Stomach smooth muscle (tissue), 2 donors: ENCODE data around the gene TNS2.
A peak's percentile ranks its signal among the peaks of the same experiment; 100 is the strongest.

Experiments used
- H3K27ac ChIP-seq: one replicate; pipeline ENCODE4 v1.7.0; 2013; ENCODE audit warnings: mild to moderate bottlenecking, low read length, inconsistent platforms
- H3K27me3 ChIP-seq, 2 donors: one replicate each; pipeline ENCODE4 v1.7.0; 2013; ENCODE audit warnings: low read length in 2 of 2; ENCODE audit not compliant: insufficient read depth in 2 of 2, control insufficient read depth in 1 of 2
- H3K36me3 ChIP-seq, 2 donors: one replicate each; pipeline ENCODE4 v1.7.0; 2013; ENCODE audit warnings: low read length in 2 of 2; ENCODE audit not compliant: control insufficient read depth in 2 of 2, insufficient read depth in 2 of 2
- H3K4me1 ChIP-seq: one replicate; pipeline ENCODE4 v1.7.0; 2013; ENCODE audit warnings: low read length; ENCODE audit not compliant: control insufficient read depth, insufficient read depth
- H3K4me3 ChIP-seq, 2 donors: one replicate each; pipeline ENCODE4 v1.7.0; 2013; ENCODE audit warnings: low read length in 2 of 2
- H3K9ac ChIP-seq, 2 donors: one replicate each; pipeline ENCODE4 v1.7.0; 2013; ENCODE audit warnings: low read length in 2 of 2, mild to moderate bottlenecking in 1 of 2
- H3K9me3 ChIP-seq, 2 donors: one replicate each; pipeline ENCODE4 v1.7.0; 2013; ENCODE audit warnings: low read length in 2 of 2; ENCODE audit not compliant: control insufficient read depth in 2 of 2
- donor health status: healthy.
- donor health status: Pancreatic carcinoma.

Gene TNS2

DNA sequence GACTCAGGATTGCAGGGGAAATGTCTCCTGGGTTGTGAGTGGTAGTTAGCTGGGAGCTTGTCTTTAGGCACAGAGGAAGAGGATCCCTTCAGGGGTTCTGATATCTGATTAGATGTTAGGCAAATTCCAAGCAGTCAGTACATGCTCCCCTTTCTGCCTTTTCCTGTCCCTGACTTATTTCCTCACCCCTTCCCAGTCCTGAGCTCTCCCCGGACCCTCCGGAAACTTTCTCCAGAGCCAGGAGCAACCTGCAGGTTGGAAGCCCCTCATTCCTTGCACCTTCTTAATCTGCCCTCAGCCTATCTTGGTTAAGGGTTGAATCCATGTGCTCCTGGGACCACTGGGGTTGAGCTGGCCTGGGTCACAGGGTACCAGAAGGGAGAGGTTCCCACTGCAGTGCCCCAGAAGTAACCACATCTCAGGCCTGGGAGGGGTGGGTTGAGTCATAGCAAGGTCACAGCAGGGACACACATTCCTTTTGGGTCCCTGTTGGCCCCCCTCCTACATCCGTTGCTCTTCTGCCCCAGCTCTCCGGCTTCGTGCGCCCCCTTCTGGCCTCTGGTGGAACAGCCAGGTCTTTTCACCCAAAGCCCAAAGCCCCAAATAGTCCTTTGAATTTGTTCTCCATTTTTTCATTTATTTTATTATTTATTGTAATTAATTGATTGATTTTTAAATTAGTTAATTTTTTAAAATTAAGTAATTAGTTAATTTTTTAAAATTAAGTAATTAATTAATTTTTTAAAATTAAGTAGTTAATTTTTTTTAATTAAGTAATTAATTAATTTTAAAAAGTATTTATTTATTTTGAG is 49.4 kb downstream of the TNS2 start:
- peaks cover 0 to 5% of the 10 kb centered on the region in 2 donors for H3K36me3 ChIP-seq
- peak overlapping the region; percentile 80 for H3K27ac ChIP-seq
- peak overlapping the region; percentile 58 to 62 for H3K9ac ChIP-seq
- H3K9me3 ChIP-seq, result no peaks in the 10 kb centered on the region
- no peaks in the 10 kb centered on the region for H3K27me3 ChIP-seq
- peak overlapping the region; percentile 40 to 85 for H3K4me3 ChIP-seq
- H3K4me1 ChIP-seq, result peaks cover 36% of the 10 kb centered on the region

- Histone ChIP-seq H3K9ac (no peak overlapping the region), H3K4me3 (peak overlapping the region in 1 of 2 donors; percentile 15), H3K27ac (no peak overlapping the region), H3K9me3 (no peaks in the 10 kb centered on the region), H3K4me1 (peaks cover 35% of the 10 kb centered on the region), H3K27me3 (no peaks in the 10 kb centered on the region), H3K36me3 (peaks cover 0 to 5% of the 10 kb centered on the region in 2 donors)
Measured at GRCh38 chr12:53100466-53101151, 50.7 kb downstream of the TNS2 start.

DNA sequence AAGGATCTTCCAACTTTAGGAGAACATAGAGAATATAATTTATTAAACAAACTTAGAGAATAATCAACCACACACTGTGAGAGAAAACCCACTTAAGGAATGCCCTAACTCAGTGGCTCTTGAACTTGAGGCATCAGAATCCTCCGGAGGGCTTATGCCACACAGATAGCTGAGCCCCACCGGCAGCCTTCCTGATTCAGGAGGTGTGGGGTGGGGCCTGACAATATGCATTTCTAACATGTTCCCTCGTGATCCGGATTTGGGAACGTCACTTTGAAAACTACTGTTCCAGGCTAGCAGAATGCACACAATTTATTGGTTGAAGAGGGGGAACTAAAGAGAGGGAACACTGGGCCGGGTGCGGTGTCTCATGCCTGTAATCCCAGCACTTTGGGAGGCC is 51.4 kb downstream of the TNS2 start:
- peaks cover 0 to 5% of the 10 kb centered on the region in 2 donors for H3K36me3 ChIP-seq
- H3K27me3 ChIP-seq, result no peaks in the 10 kb centered on the region
- H3K9me3 ChIP-seq, result no peaks in the 10 kb centered on the region
- H3K4me3 ChIP-seq, result no peak overlapping the region
- peaks cover 32% of the 10 kb centered on the region for H3K4me1 ChIP-seq
- no peak overlapping the region for H3K27ac ChIP-seq
- H3K9ac ChIP-seq, result no peak overlapping the region

DNA sequence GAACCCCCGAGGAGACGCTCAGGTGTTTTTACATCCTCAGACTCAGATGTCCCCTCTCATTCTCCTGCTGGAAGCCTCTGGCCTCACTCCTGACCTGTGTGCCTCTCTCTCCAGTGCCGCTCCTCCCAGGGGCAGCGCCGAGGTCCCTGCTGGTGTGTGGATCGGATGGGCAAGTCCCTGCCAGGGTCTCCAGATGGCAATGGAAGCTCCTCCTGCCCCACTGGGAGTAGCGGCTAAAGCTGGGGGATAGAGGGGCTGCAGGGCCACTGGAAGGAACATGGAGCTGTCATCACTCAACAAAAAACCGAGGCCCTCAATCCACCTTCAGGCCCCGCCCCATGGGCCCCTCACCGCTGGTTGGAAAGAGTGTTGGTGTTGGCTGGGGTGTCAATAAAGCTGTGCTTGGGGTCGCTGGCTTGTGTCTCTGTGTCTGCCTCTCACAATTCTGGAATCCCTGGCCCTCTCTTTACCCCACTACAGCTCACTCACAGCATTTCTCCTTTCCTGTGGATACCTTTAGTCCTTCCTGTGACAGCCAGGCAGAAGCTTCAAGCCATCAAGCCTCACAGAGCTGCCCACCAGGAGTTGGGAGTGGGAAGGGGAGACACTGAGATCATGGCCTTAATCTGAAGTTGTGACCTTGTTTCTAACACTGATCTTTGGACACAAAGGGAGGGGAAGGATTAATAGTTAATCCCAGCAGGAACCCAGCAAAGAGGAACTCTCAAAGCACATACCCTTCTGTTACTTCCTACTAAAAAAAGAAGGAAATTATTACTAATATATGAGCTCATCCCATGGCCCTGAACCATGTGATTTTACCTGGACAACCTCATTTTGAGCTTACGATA is 52.3 kb downstream of the TNS2 start:
- H3K27me3 ChIP-seq, result no peaks in the 10 kb centered on the region
- peaks cover 27% of the 10 kb centered on the region for H3K4me1 ChIP-seq
- no peak overlapping the region for H3K27ac ChIP-seq
- H3K4me3 ChIP-seq, result no peak overlapping the region
- no peaks in the 10 kb centered on the region for H3K9me3 ChIP-seq
- H3K9ac ChIP-seq, result no peak overlapping the region
- peaks cover 0 to 5% of the 10 kb centered on the region in 2 donors for H3K36me3 ChIP-seq

DNA sequence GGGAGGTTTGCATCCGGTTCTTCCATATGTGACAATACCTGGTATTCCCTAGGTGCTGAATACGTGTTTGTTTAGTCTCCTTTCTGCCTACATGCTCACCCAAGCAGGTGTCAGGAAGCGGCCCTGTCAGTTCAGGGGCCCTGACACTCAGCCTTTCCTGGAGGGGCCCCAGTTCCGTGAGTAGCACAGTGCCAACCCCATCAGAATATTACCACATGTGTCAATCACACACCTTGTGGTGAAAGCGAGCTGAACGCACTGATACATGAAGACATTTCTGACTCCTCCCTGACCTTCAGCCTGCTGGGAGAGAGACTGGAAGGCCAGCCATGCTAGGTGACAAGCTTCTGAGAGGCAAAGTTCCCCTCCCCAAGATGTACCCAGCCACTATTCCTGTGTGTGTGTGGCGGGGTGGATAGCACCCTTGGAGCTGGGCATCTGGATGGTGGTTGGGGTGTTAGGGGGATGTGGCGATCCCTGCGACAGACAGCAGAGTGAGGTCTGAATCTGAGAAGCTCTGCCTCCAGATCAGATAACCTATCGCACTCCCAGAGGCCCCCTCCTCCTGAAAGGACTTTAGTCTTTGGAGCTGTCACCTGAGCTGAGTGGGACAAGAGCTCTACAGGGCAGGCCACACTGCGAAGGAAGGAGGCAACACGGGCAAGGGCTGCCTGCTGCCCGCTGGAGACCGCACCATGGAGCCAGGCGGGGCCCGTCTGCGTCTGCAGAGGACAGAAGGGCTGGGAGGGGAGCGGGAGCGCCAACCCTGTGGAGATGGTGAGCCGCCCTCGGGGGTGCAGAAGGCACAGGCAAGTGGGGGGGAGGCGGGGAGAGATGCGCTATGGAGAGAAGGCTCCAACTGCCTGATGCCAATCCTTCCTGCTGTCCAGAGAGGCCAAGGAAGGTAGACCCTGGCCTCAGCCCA is 53.3 kb downstream of the TNS2 start, which contains the start of gene SOAT2:
Gene SOAT2, plus strand, starts transcription at position 604 of the 925 bp plus-strand sequence. Its CDS starts 92 bp downstream, at position 696.
- no peak within 1 kb of the TSS for H3K4me3 ChIP-seq
- no peak within 1 kb of the TSS for H3K27ac ChIP-seq
- peaks cover 17% of the 10 kb centered on the region for H3K4me1 ChIP-seq
- H3K27me3 ChIP-seq, result no peaks in the 10 kb centered on the region
- H3K9ac ChIP-seq, result no peak within 1 kb of the TSS
- peaks cover 0 to 5% of the 10 kb centered on the region in 2 donors for H3K36me3 ChIP-seq
- no peaks in the 10 kb centered on the region for H3K9me3 ChIP-seq

- H3K27ac ChIP-seq, result no peak overlapping the region
- no peaks in the 10 kb centered on the region for H3K9me3 ChIP-seq
- H3K27me3 ChIP-seq, result no peaks in the 10 kb centered on the region
- peaks cover 9% of the 10 kb centered on the region for H3K4me1 ChIP-seq
- H3K36me3 ChIP-seq, result peaks cover 0 to 5% of the 10 kb centered on the region in 2 donors
- H3K4me3 ChIP-seq, result no peak overlapping the region
- H3K9ac ChIP-seq, result no peak overlapping the region
Measured at GRCh38 chr12:53103860-53104305, 54.0 kb downstream of the TNS2 start.

DNA sequence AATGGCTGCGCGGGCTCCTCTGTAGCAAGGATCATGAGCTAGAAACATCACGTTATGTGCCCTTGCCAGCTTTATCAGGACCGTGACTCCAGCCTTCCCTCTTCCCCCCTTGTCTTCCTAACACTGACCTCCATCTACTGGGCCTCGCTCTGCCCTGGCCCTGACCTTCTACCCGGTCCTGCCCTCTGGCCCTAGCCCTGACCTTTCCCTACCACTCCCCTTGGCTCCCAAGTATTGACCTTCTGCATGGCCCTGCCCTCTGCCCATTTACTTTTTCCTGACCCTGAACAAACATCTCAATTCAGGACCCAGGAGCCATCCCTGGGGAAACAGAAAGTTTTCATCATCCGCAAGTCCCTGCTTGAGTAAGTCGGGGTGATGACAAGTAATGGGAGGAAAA is 55.4 kb downstream of the TNS2 start:
- Histone ChIP-seq H3K27ac (no peak overlapping the region), H3K9me3 (no peaks in the 10 kb centered on the region), H3K27me3 (no peaks in the 10 kb centered on the region), H3K4me3 (no peak overlapping the region), H3K9ac (no peak overlapping the region), H3K4me1 (peaks cover 4% of the 10 kb centered on the region), H3K36me3 (peaks cover 0 to 5% of the 10 kb centered on the region in 2 donors)

DNA sequence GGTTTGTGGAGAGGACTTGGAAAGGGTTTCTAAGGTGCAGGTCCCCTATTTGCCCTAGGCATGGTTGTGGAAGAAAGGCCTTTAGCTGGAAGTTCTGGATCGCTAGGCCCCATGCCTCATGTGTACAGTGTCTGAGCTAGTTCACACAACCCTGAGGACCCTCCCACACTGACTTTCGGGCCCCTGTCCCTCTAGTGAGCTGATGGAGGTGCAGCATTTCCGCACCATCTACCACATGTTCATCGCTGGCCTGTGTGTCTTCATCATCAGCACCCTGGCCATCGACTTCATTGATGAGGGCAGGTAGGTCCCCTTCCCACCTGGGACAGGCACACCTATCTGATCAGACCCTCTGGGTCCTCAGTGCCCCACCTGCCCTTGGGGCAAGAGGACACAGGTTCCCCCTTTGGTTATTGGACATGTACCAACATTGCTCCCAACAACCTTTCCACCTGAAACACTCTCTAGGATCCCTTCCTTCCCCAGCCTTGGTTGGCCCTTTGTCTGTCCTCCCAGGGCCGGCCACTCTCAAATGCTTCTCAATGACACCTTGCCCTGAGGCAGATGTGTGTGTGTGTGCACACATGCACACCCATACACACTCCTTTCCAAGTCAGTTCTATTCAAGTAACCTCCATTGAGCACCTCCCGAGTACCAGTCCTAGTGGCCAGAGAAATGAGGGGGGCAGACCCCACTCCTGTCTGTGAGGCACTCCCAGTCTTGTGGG is 56.0 kb downstream of the TNS2 start:
- Histone ChIP-seq H3K9ac (no peak overlapping the region), H3K4me1 (peaks cover 4% of the 10 kb centered on the region), H3K27me3 (no peaks in the 10 kb centered on the region), H3K4me3 (no peak overlapping the region), H3K36me3 (peaks cover 0 to 5% of the 10 kb centered on the region in 2 donors), H3K9me3 (no peaks in the 10 kb centered on the region), H3K27ac (no peak overlapping the region)

GRCh38 chr12:53107122-53107521 is 57.3 kb downstream of the TNS2 start:
- Histone ChIP-seq H3K36me3 (peaks cover 0 to 3% of the 10 kb centered on the region in 2 donors), H3K9ac (no peak overlapping the region), H3K4me1 (peaks cover 4% of the 10 kb centered on the region), H3K27ac (no peak overlapping the region), H3K27me3 (no peaks in the 10 kb centered on the region), H3K9me3 (no peaks in the 10 kb centered on the region), H3K4me3 (no peak overlapping the region)
